ENCODE data around the gene FARS2. TPM values are rescaled to one million over a fixed set of nuclear protein-coding genes. Genes with fewer than 3 reads are reported as not detected.

The FARS2 gene
- polyA plus RNA-seq, 2 donors, result 5.0 to 10.5 TPM

GRCh38 chr6:5532941-5533340 lies 271.6 kb downstream of the FARS2 start:
- 92 to 98% methylated on average over 3 of the region's 3 CpGs for WGBS, 2 donors
- no peak overlapping the region for H3K4me3 ChIP-seq (ENCODE audit: low read depth in 1 of 2, low read length in 2 of 2)

GRCh38 chr6:5534643-5535042 lies 273.3 kb downstream of the FARS2 start:
- Histone ChIP-seq H3K27ac (ENCODE audit: low read depth in 2 of 2, low read length in 1 of 2) (no peak overlapping the region), H3K4me3 (ENCODE audit: low read depth in 1 of 2, low read length in 2 of 2) (no peak overlapping the region), H3K27me3 (ENCODE audit: control insufficient read depth in 1 of 2, insufficient read depth in 2 of 2, low read length in 2 of 2) (no peaks in the 10 kb centered on the region), H3K9me3 (ENCODE audit: control insufficient read depth in 2 of 2, insufficient read depth in 1 of 2, low read depth in 1 of 2, low read length in 1 of 2) (no peaks in the 10 kb centered on the region), H3K4me1 (ENCODE audit: control insufficient read depth in 2 of 2, insufficient read depth in 2 of 2, low read length in 1 of 2) (no peaks in the 10 kb centered on the region), H3K36me3 (ENCODE audit: control insufficient read depth in 2 of 2, insufficient read depth in 2 of 2, low read length in 1 of 2) (no peaks in the 10 kb centered on the region)
- WGBS, 2 donors, result 85 to 94% methylated on average over 9 of the region's 9 CpGs

More at GRCh38 chr6:5532941-5533340, 271.6 kb downstream of the FARS2 start:
- H3K27ac ChIP-seq (ENCODE audit: low read depth in 2 of 2, low read length in 1 of 2), result no peak overlapping the region
- no peaks in the 10 kb centered on the region for H3K9me3 ChIP-seq (ENCODE audit: control insufficient read depth in 2 of 2, insufficient read depth in 1 of 2, low read depth in 1 of 2, low read length in 1 of 2)
- no peaks in the 10 kb centered on the region for H3K4me1 ChIP-seq (ENCODE audit: control insufficient read depth in 2 of 2, insufficient read depth in 2 of 2, low read length in 1 of 2)
- no peaks in the 10 kb centered on the region for H3K36me3 ChIP-seq (ENCODE audit: control insufficient read depth in 2 of 2, insufficient read depth in 2 of 2, low read length in 1 of 2)
- no peaks in the 10 kb centered on the region for H3K27me3 ChIP-seq (ENCODE audit: control insufficient read depth in 1 of 2, insufficient read depth in 2 of 2, low read length in 2 of 2)

- Histone ChIP-seq H3K4me1 (ENCODE audit: control insufficient read depth in 2 of 2, insufficient read depth in 2 of 2, low read length in 1 of 2) (no peaks in the 10 kb centered on the region), H3K36me3 (ENCODE audit: control insufficient read depth in 2 of 2, insufficient read depth in 2 of 2, low read length in 1 of 2) (no peaks in the 10 kb centered on the region), H3K27me3 (ENCODE audit: control insufficient read depth in 1 of 2, insufficient read depth in 2 of 2, low read length in 2 of 2) (no peaks in the 10 kb centered on the region), H3K27ac (ENCODE audit: low read depth in 2 of 2, low read length in 1 of 2) (no peak overlapping the region), H3K4me3 (ENCODE audit: low read depth in 1 of 2, low read length in 2 of 2) (no peak overlapping the region), H3K9me3 (ENCODE audit: control insufficient read depth in 2 of 2, insufficient read depth in 1 of 2, low read depth in 1 of 2, low read length in 1 of 2) (no peaks in the 10 kb centered on the region)
- WGBS, 2 donors, result 88 to 91% methylated on average over 1 of the region's 1 CpG
Measured at GRCh38 chr6:5536644-5537043, 275.3 kb downstream of the FARS2 start.

- Histone ChIP-seq H3K9me3 (ENCODE audit: control insufficient read depth in 2 of 2, insufficient read depth in 1 of 2, low read depth in 1 of 2, low read length in 1 of 2) (no peaks in the 10 kb centered on the region), H3K4me1 (ENCODE audit: control insufficient read depth in 2 of 2, insufficient read depth in 2 of 2, low read length in 1 of 2) (no peaks in the 10 kb centered on the region), H3K4me3 (ENCODE audit: low read depth in 1 of 2, low read length in 2 of 2) (no peak overlapping the region), H3K27ac (ENCODE audit: low read depth in 2 of 2, low read length in 1 of 2) (no peak overlapping the region), H3K27me3 (ENCODE audit: control insufficient read depth in 1 of 2, insufficient read depth in 2 of 2, low read length in 2 of 2) (no peaks in the 10 kb centered on the region), H3K36me3 (ENCODE audit: control insufficient read depth in 2 of 2, insufficient read depth in 2 of 2, low read length in 1 of 2) (no peaks in the 10 kb centered on the region)
- WGBS, 2 donors, result 93 to 97% methylated on average over 8 of the region's 8 CpGs
Measured at GRCh38 chr6:5537132-5537531, 275.8 kb downstream of the FARS2 start.

GRCh38 chr6:5537967-5538366 lies 276.7 kb downstream of the FARS2 start:
- no peaks in the 10 kb centered on the region for H3K27me3 ChIP-seq (ENCODE audit: control insufficient read depth in 1 of 2, insufficient read depth in 2 of 2, low read length in 2 of 2)
- no peaks in the 10 kb centered on the region for H3K4me1 ChIP-seq (ENCODE audit: control insufficient read depth in 2 of 2, insufficient read depth in 2 of 2, low read length in 1 of 2)
- H3K4me3 ChIP-seq (ENCODE audit: low read depth in 1 of 2, low read length in 2 of 2), result no peak overlapping the region
- 34 to 38% methylated on average over 1 of the region's 1 CpG for WGBS, 2 donors
- H3K36me3 ChIP-seq (ENCODE audit: control insufficient read depth in 2 of 2, insufficient read depth in 2 of 2, low read length in 1 of 2), result no peaks in the 10 kb centered on the region
- H3K27ac ChIP-seq (ENCODE audit: low read depth in 2 of 2, low read length in 1 of 2), result no peak overlapping the region
- H3K9me3 ChIP-seq (ENCODE audit: control insufficient read depth in 2 of 2, insufficient read depth in 1 of 2, low read depth in 1 of 2, low read length in 1 of 2), result no peaks in the 10 kb centered on the region

GRCh38 chr6:5540370-5540769 lies 279.1 kb downstream of the FARS2 start:
- Histone ChIP-seq H3K27me3 (ENCODE audit: control insufficient read depth in 1 of 2, insufficient read depth in 2 of 2, low read length in 2 of 2) (no peaks in the 10 kb centered on the region), H3K4me1 (ENCODE audit: control insufficient read depth in 2 of 2, insufficient read depth in 2 of 2, low read length in 1 of 2) (no peaks in the 10 kb centered on the region), H3K36me3 (ENCODE audit: control insufficient read depth in 2 of 2, insufficient read depth in 2 of 2, low read length in 1 of 2) (no peaks in the 10 kb centered on the region), H3K9me3 (ENCODE audit: control insufficient read depth in 2 of 2, insufficient read depth in 1 of 2, low read depth in 1 of 2, low read length in 1 of 2) (no peaks in the 10 kb centered on the region), H3K27ac (ENCODE audit: low read depth in 2 of 2, low read length in 1 of 2) (no peak overlapping the region), H3K4me3 (ENCODE audit: low read depth in 1 of 2, low read length in 2 of 2) (no peak overlapping the region)
- 88 to 91% methylated on average over 8 of the region's 8 CpGs for WGBS, 2 donors

- Histone ChIP-seq H3K4me3 (ENCODE audit: low read depth in 1 of 2, low read length in 2 of 2) (no peak overlapping the region), H3K36me3 (ENCODE audit: control insufficient read depth in 2 of 2, insufficient read depth in 2 of 2, low read length in 1 of 2) (no peaks in the 10 kb centered on the region), H3K9me3 (ENCODE audit: control insufficient read depth in 2 of 2, insufficient read depth in 1 of 2, low read depth in 1 of 2, low read length in 1 of 2) (no peaks in the 10 kb centered on the region), H3K27me3 (ENCODE audit: control insufficient read depth in 1 of 2, insufficient read depth in 2 of 2, low read length in 2 of 2) (no peaks in the 10 kb centered on the region), H3K4me1 (ENCODE audit: control insufficient read depth in 2 of 2, insufficient read depth in 2 of 2, low read length in 1 of 2) (no peaks in the 10 kb centered on the region), H3K27ac (ENCODE audit: low read depth in 2 of 2, low read length in 1 of 2) (no peak overlapping the region)
- 83 to 90% methylated on average over 3 of the region's 3 CpGs for WGBS, 2 donors
Measured at GRCh38 chr6:5541025-5541424, 279.7 kb downstream of the FARS2 start.

GRCh38 chr6:5541751-5542432 lies 280.6 kb downstream of the FARS2 start:
- H3K4me3 ChIP-seq (ENCODE audit: low read depth in 1 of 2, low read length in 2 of 2), result no peak overlapping the region
- no peaks in the 10 kb centered on the region for H3K4me1 ChIP-seq (ENCODE audit: control insufficient read depth in 2 of 2, insufficient read depth in 2 of 2, low read length in 1 of 2)
- 98 to 100% methylated on average over 1 of the region's 1 CpG for WGBS, 2 donors
- no peaks in the 10 kb centered on the region for H3K9me3 ChIP-seq (ENCODE audit: control insufficient read depth in 2 of 2, insufficient read depth in 1 of 2, low read depth in 1 of 2, low read length in 1 of 2)
- H3K27ac ChIP-seq (ENCODE audit: low read depth in 2 of 2, low read length in 1 of 2), result no peak overlapping the region
- H3K27me3 ChIP-seq (ENCODE audit: control insufficient read depth in 1 of 2, insufficient read depth in 2 of 2, low read length in 2 of 2), result no peaks in the 10 kb centered on the region
- H3K36me3 ChIP-seq (ENCODE audit: control insufficient read depth in 2 of 2, insufficient read depth in 2 of 2, low read length in 1 of 2), result no peaks in the 10 kb centered on the region

GRCh38 chr6:5547556-5547955 lies 286.2 kb downstream of the FARS2 start:
- peaks cover 2 to 5% of the 10 kb centered on the region in 2 donors for H3K9me3 ChIP-seq (ENCODE audit: control insufficient read depth in 2 of 2, insufficient read depth in 1 of 2, low read depth in 1 of 2, low read length in 1 of 2)
- H3K36me3 ChIP-seq (ENCODE audit: control insufficient read depth in 2 of 2, insufficient read depth in 2 of 2, low read length in 1 of 2), result peaks cover 0 to 2% of the 10 kb centered on the region in 2 donors
- no peaks in the 10 kb centered on the region for H3K27me3 ChIP-seq (ENCODE audit: control insufficient read depth in 1 of 2, insufficient read depth in 2 of 2, low read length in 2 of 2)
- H3K4me1 ChIP-seq (ENCODE audit: control insufficient read depth in 2 of 2, insufficient read depth in 2 of 2, low read length in 1 of 2), result no peaks in the 10 kb centered on the region
- H3K4me3 ChIP-seq (ENCODE audit: low read depth in 1 of 2, low read length in 2 of 2), result no peak overlapping the region
- no peak overlapping the region for H3K27ac ChIP-seq (ENCODE audit: low read depth in 2 of 2, low read length in 1 of 2)
- WGBS, 2 donors, result 97 to 99% methylated on average over 4 of the region's 4 CpGs

- Histone ChIP-seq H3K4me3 (ENCODE audit: low read depth in 1 of 2, low read length in 2 of 2) (no peak overlapping the region), H3K27ac (ENCODE audit: low read depth in 2 of 2, low read length in 1 of 2) (no peak overlapping the region), H3K4me1 (ENCODE audit: control insufficient read depth in 2 of 2, insufficient read depth in 2 of 2, low read length in 1 of 2) (no peaks in the 10 kb centered on the region), H3K9me3 (ENCODE audit: control insufficient read depth in 2 of 2, insufficient read depth in 1 of 2, low read depth in 1 of 2, low read length in 1 of 2) (peaks cover 2 to 5% of the 10 kb centered on the region in 2 donors), H3K27me3 (ENCODE audit: control insufficient read depth in 1 of 2, insufficient read depth in 2 of 2, low read length in 2 of 2) (peaks cover 0 to 2% of the 10 kb centered on the region in 2 donors), H3K36me3 (ENCODE audit: control insufficient read depth in 2 of 2, insufficient read depth in 2 of 2, low read length in 1 of 2) (peaks cover 0 to 2% of the 10 kb centered on the region in 2 donors)
- WGBS, 2 donors, result 73 to 91% methylated on average over 1 of the region's 1 CpG
Measured at GRCh38 chr6:5550631-5551030, 289.3 kb downstream of the FARS2 start.

Data from esophagus (tissue), 2 donors.